Upper lobe of left lung (tissue), 6 donors: ENCODE results near the gene SNIP1. TPM values are rescaled to one million over a fixed set of nuclear protein-coding genes. Genes with fewer than 3 reads are reported as not detected.

ENCODE experiments used
- ATAC-seq, 2 donors: fragments of 200-7000 bp; cut with Tn5 transposase; one replicate each; pipeline ENCODE4 v1.9.1; 2022; ENCODE audit warnings: mild to moderate bottlenecking in 2 of 2, moderate library complexity in 2 of 2; ENCODE audit not compliant: low FRiP score in 2 of 2
- DNase-seq, 2 donors: peaks; one replicate each; pipeline ENCODE4 v3.0.0-alpha.2; 2019 to 2020
- H3K27ac ChIP-seq, 4 donors: fragments of 200-600 bp; sonication (generic); one replicate each; pipeline ENCODE4 v1.5.1; 2016 to 2019
- H3K27me3 ChIP-seq, 4 donors: fragments of 200-600 bp; sonication (generic); one replicate each; pipeline ENCODE4 v1.5.1; 2017 to 2019
- H3K36me3 ChIP-seq, 4 donors: fragments of 200-600 bp; sonication (generic); one replicate each; pipeline ENCODE4 v1.5.1; 2016 to 2019
- H3K4me1 ChIP-seq, 4 donors: fragments of 200-600 bp; sonication (generic); one replicate each; pipeline ENCODE4 v1.5.1; 2018 to 2019
- H3K4me3 ChIP-seq, 4 donors: fragments of 200-600 bp; sonication (generic); one replicate each; pipeline ENCODE4 v1.5.1; 2017 to 2019; ENCODE audit warnings: mild to moderate bottlenecking in 2 of 4, moderate library complexity in 1 of 4
- H3K9me3 ChIP-seq, 4 donors: fragments of 200-600 bp; sonication (generic); one replicate each; pipeline ENCODE4 v1.5.1; 2018 to 2019
- EP300 ChIP-seq, 4 donors: sonication (generic); formaldehyde crosslinking; IDR thresholded peaks; one replicate each; pipeline ENCODE4 v1.5.1; 2017; ENCODE audit warnings: antibody characterized with exemption in 4 of 4, control low read depth in 2 of 4
- POLR2A ChIP-seq, 4 donors: fragments of 450-650 bp; IDR thresholded peaks; one replicate each; pipeline ENCODE4 v1.5.1; 2016 to 2017; ENCODE audit warnings: antibody characterized with exemption in 4 of 4, mild to moderate bottlenecking in 2 of 4
- POLR2AphosphoS5 ChIP-seq, 2 donors: sonication (generic); formaldehyde crosslinking; IDR thresholded peaks; one replicate each; pipeline ENCODE4 v1.5.1; 2017; ENCODE audit warnings: antibody characterized with exemption in 2 of 2
- WGBS, 2 donors: methylation state at CpG; one replicate each; pipeline ENCODE4 v1.1.5; 2017 to 2018; 5-methylcytosine and 5-hydroxymethylcytosine counted together
- total RNA-seq, 6 donors: library from RNA; depleted of rRNA in 4 of 6; stranded (reverse); fragments of >200 nt in 4 of 6; gene quantifications; one replicate each; pipeline versions ENCODE4 v1.1.0 to v1.2.1, GENCODE V29; 2016 to 2021
- TF ChIP-seq, protein P1 (sequence below), 6 experiments: fragments of 450-650 bp in 4 of 6; fragments of 200-600 bp in 2 of 6; sonication (generic) in 2 of 6; IDR thresholded peaks; one replicate each; pipeline ENCODE4 v1.5.1; 2016 to 2019; ENCODE audit warnings: antibody characterized with exemption in 6 of 6
- donor health status: DM: no; HTN: no; CAD: no; lungs with moderate emphysema.
- donor health status: DM: no; HTN: yes; CAD: no; lungs with severe emphysema.

Gene SNIP1
- total RNA-seq, 6 donors from 2014 or later, result 12.0 to 54.5 (median 17.5) TPM

DNA sequence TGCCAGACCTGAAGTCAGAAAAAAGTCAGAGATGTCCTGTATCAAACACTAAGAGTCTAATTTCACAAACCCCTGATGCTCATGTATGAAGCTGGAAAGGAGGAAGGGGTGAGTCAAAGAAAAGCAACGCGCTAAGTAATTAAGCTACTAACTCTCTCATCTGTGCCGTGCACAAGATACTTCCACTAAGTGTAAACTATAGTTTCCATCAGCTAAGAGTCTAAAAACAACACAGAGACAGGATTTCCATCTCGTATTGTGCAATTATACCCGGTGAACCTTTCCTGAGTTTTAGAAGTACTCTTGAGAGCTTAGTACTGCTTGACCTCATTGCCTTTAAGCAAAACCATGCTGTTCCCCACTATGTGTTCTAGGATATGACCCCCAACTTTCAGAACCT is 21.6 kb upstream of the SNIP1 start:
- Histone ChIP-seq H3K9me3 (no peaks in the 10 kb centered on the region), H3K27ac (no peak overlapping the region), H3K27me3 (no peaks in the 10 kb centered on the region), H3K4me3 (no peak overlapping the region), H3K36me3 (peaks cover 28 to 100% (median 83%) of the 10 kb centered on the region in 4 donors), H3K4me1 (no peaks in the 10 kb centered on the region)
- 72 to 82% methylated on average over 5 of the region's 5 CpGs for WGBS, 2 donors
- DNase-seq (no peak), ATAC-seq (no peak)
- no peak for TF ChIP-seq EP300 (IDR thresholded peaks at IDR 0.05)
- TF ChIP-seq POLR2AphosphoS5 (IDR thresholded peaks at IDR 0.05), result no peak
- no peak for TF ChIP-seq POLR2A (IDR thresholded peaks at IDR 0.05)
- TF ChIP-seq, protein P1, sequence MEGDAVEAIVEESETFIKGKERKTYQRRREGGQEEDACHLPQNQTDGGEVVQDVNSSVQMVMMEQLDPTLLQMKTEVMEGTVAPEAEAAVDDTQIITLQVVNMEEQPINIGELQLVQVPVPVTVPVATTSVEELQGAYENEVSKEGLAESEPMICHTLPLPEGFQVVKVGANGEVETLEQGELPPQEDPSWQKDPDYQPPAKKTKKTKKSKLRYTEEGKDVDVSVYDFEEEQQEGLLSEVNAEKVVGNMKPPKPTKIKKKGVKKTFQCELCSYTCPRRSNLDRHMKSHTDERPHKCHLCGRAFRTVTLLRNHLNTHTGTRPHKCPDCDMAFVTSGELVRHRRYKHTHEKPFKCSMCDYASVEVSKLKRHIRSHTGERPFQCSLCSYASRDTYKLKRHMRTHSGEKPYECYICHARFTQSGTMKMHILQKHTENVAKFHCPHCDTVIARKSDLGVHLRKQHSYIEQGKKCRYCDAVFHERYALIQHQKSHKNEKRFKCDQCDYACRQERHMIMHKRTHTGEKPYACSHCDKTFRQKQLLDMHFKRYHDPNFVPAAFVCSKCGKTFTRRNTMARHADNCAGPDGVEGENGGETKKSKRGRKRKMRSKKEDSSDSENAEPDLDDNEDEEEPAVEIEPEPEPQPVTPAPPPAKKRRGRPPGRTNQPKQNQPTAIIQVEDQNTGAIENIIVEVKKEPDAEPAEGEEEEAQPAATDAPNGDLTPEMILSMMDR (IDR thresholded peaks at IDR 0.05), result no peak

DNA sequence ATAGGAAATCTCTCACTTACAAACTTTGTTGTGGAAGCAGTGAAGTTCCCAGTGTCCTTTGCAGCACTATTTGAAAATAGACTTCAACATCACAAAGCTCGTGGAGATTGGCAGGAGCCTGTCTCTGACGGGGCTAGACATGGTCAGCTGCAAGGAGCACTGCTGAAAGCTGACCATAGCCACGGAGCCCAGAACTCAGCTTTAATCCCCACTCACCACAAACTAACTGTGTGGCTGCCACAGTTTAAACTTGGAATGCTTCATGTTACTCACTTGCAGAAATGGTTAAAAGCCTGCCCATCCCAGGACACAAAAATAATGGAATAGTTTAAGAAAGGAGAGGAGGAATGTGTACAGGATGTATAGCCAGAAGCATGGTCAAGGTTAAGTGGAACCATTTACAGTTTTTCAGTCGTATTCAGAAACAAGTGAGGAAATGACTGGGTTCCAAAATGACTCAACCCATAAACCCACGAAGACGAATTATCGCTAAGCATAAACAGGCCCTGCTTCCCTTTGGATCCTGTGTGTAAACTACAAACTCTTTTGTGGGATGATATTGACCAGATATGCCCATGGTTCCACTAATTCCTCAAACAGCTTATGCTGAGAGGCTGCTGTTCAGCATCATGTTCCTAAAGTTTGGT is 20.9 kb upstream of the SNIP1 start:
- TF ChIP-seq POLR2A (IDR thresholded peaks at IDR 0.05), result no peak
- no peak for TF ChIP-seq EP300 (IDR thresholded peaks at IDR 0.05)
- TF ChIP-seq POLR2AphosphoS5 (IDR thresholded peaks at IDR 0.05), result no peak
- TF ChIP-seq, protein P1 (IDR thresholded peaks at IDR 0.05), result no peak
- no peak for ATAC-seq
- H3K27ac ChIP-seq, result no peak overlapping the region
- no peak for DNase-seq
- H3K4me3 ChIP-seq, result no peak overlapping the region
- no peaks in the 10 kb centered on the region for H3K9me3 ChIP-seq
- H3K27me3 ChIP-seq, result no peaks in the 10 kb centered on the region
- 75 to 79% methylated on average over 7 of the region's 7 CpGs for WGBS, 2 donors
- peaks cover 28 to 100% (median 81%) of the 10 kb centered on the region in 4 donors for H3K36me3 ChIP-seq
- no peaks in the 10 kb centered on the region for H3K4me1 ChIP-seq

DNA sequence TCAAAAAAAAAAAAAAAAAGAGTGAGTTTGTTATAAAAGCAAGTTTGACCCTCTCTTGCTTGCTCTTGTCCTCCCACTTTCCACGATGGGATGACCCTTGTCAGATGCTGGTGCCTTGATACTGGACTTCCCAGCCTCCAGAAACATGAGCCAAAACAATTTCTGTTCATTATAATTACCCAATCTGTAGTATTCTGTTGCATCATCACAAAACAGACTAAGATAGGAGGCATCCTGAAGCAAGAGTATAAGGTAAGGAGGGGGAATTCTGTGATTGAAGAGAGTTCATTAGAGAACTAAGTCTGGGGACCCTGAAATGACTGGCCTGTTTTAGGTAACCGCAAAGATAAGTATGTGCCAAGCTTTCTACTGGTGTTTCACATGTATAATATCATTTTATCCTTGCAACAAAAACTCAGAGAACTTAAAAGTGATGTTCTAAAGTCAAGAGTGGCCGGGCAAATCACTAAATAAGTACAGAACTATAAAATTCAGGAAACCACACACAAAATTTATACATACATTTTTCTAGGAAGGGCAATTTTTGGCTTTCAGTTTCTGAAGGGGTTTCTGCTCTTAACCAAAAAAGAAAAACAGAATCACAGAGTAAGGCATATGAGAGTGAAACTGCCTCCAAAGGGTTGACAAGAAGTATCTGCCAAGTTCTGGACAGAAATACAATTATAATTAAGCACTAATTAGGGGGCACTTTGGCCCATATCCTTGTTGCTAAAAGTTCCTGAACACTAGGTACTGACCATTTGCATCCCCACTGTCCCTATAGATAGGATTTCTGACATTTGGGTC is 16.6 kb upstream of the SNIP1 start:
- H3K4me1 ChIP-seq, result no peaks in the 10 kb centered on the region
- no peaks in the 10 kb centered on the region for H3K27me3 ChIP-seq
- DNase-seq, result no peak
- 87 to 95% methylated on average over 3 of the region's 3 CpGs for WGBS, 2 donors
- H3K36me3 ChIP-seq, result peaks cover 57 to 100% (median 88%) of the 10 kb centered on the region in 4 donors
- H3K9me3 ChIP-seq, result no peaks in the 10 kb centered on the region
- no peak for TF ChIP-seq POLR2A (IDR thresholded peaks at IDR 0.05)
- TF ChIP-seq EP300 (IDR thresholded peaks at IDR 0.05), result no peak
- no peak for TF ChIP-seq POLR2AphosphoS5 (IDR thresholded peaks at IDR 0.05)
- TF ChIP-seq, protein P1 (IDR thresholded peaks at IDR 0.05), result no peak
- no peak for ATAC-seq
- H3K4me3 ChIP-seq, result no peak overlapping the region
- no peak overlapping the region for H3K27ac ChIP-seq

DNA sequence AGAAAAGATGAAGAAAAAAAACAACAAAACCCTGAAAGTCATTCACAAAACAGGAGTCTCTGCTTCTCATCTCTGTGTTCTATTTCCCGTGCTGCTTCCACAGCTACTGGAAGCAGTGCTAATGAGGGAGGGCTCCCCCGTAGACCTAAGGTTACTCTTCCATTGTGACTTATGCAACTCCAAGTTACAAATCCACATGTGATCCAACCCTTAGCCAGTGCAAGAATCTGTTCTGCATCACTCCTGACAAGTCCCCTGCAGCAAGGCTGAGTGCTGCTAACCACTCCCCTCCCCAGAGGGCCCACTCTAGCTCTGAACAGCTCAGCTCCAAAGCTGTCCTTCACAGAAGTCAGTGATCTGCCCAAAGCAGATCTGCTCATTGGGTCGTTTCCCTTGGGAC is 12.9 kb upstream of the SNIP1 start:
- Histone ChIP-seq H3K27ac (no peak overlapping the region), H3K9me3 (no peaks in the 10 kb centered on the region), H3K4me3 (no peak overlapping the region), H3K36me3 (peaks cover 33 to 94% (median 72%) of the 10 kb centered on the region in 4 donors), H3K27me3 (no peaks in the 10 kb centered on the region), H3K4me1 (no peaks in the 10 kb centered on the region)
- 81 to 91% methylated on average over 3 of the region's 3 CpGs for WGBS, 2 donors
- TF ChIP-seq EP300 (IDR thresholded peaks at IDR 0.05) (no peak), POLR2A (IDR thresholded peaks at IDR 0.05) (no peak), POLR2AphosphoS5 (IDR thresholded peaks at IDR 0.05) (no peak)
- TF ChIP-seq, protein P1 (IDR thresholded peaks at IDR 0.05), result no peak
- no peak for ATAC-seq
- no peak for DNase-seq
